GM10266 (cell line): ENCODE measurements around the gene GRIK4.

Experiments used
- DNase-seq: peaks from one replicate; pipeline ENCODE4 v3.0.0; 2012; ENCODE audit errors: extremely low spot score
- CTCF ChIP-seq: IDR thresholded peaks from 2 replicates; pipeline ENCODE4 v1.5.1; 2012; ENCODE audit warnings: mild to moderate bottlenecking, low read depth; ENCODE audit not compliant: control insufficient read depth, insufficient read depth; ENCODE audit errors: missing control alignments

The GRIK4 gene

GRCh38 chr11:120893440-120894201, 382.1 kb downstream of the GRIK4 start:
- no peak for TF ChIP-seq CTCF
- no peak for DNase-seq

- no peak for TF ChIP-seq CTCF
- DNase-seq: no peak
Observed at GRCh38 chr11:120894202-120894985, 382.8 kb downstream of the GRIK4 start.

GRCh38 chr11:120896687-120897086, 385.1 kb downstream of the GRIK4 start:
- TF ChIP-seq CTCF: no peak

GRCh38 chr11:120898568-120898967, 387.0 kb downstream of the GRIK4 start:
- DNase-seq: no peak
- TF ChIP-seq CTCF: no peak

More at GRCh38 chr11:120896687-120897086, 385.1 kb downstream of the GRIK4 start:
- no peak for DNase-seq

GRCh38 chr11:120899720-120900119, 388.2 kb downstream of the GRIK4 start:
- DNase-seq: no peak
- no peak for TF ChIP-seq CTCF

GRCh38 chr11:120900643-120901042, 389.1 kb downstream of the GRIK4 start:
- DNase-seq: no peak
- TF ChIP-seq CTCF: no peak

GRCh38 chr11:120903686-120904085, 392.1 kb downstream of the GRIK4 start:
- no peak for TF ChIP-seq CTCF
- no peak for DNase-seq
